H9 (cell line): ENCODE measurements around the gene GABRR3. TPM values are rescaled to one million over a fixed set of nuclear protein-coding genes. Genes with fewer than 3 reads are reported as not detected.
A peak's percentile ranks its signal among the peaks of the same experiment; 100 is the strongest.

ENCODE experiments used
- DNase-seq: peaks from one replicate; pipeline ENCODE4 v3.0.0-alpha.2; 2017
- H2AFZ ChIP-seq: one replicate; pipeline ENCODE4 v1.6.1; 2013; ENCODE audit warnings: mild to moderate bottlenecking, low read length, control low read depth, moderate library complexity
- H2AK5ac ChIP-seq: 2 replicates; pipeline ENCODE4 v1.6.1; 2013; ENCODE audit warnings: low read length, control low read depth, mixed read lengths; ENCODE audit not compliant: insufficient read length
- H2BK120ac ChIP-seq: one replicate; pipeline ENCODE4 v1.6.1; 2013; ENCODE audit warnings: low read depth, mild to moderate bottlenecking, low read length, control low read depth, inconsistent platforms; ENCODE audit not compliant: poor library complexity, severe bottlenecking
- H2BK12ac ChIP-seq: 2 replicates; pipeline ENCODE4 v1.6.1; 2013; ENCODE audit warnings: low read length, control low read depth, mixed read lengths, low read depth; ENCODE audit not compliant: insufficient read length
- H2BK15ac ChIP-seq: 2 replicates; pipeline ENCODE4 v1.6.1; 2013; ENCODE audit warnings: low read depth, low read length, control low read depth
- H2BK20ac ChIP-seq: one replicate; pipeline ENCODE4 v1.6.1; 2013; ENCODE audit warnings: low read depth, mild to moderate bottlenecking, low read length, control low read depth, inconsistent platforms; ENCODE audit not compliant: poor library complexity, severe bottlenecking
- H2BK5ac ChIP-seq: 2 replicates; pipeline ENCODE4 v1.6.1; 2013; ENCODE audit warnings: low read length, control low read depth, mixed read lengths; ENCODE audit not compliant: insufficient read length
- H3K14ac ChIP-seq: 2 replicates; pipeline ENCODE4 v1.6.1; 2013; ENCODE audit warnings: low read length, control low read depth; ENCODE audit not compliant: insufficient read depth
- H3K18ac ChIP-seq: 2 replicates; pipeline ENCODE4 v1.6.1; 2013; ENCODE audit warnings: low read depth, mild to moderate bottlenecking, mixed read lengths, low read length, control low read depth; ENCODE audit not compliant: insufficient read length
- H3K23ac ChIP-seq: 2 replicates; pipeline ENCODE4 v1.6.1; 2013; ENCODE audit warnings: low read length, control low read depth, mixed read lengths, low read depth; ENCODE audit not compliant: insufficient read length
- H3K23me2 ChIP-seq: 2 replicates; pipeline ENCODE4 v1.6.1; 2013; ENCODE audit warnings: low read depth, mild to moderate bottlenecking, mixed read lengths, low read length, control low read depth; ENCODE audit not compliant: insufficient read length, poor library complexity, severe bottlenecking
- H3K27ac ChIP-seq: 2 replicates; pipeline ENCODE4 v1.5.1; 2013; ENCODE audit warnings: low read length, control low read depth, mixed read lengths, low read depth; ENCODE audit not compliant: insufficient read length
- H3K27me3 ChIP-seq: 2 replicates; pipeline ENCODE4 v1.6.1; 2013; ENCODE audit warnings: low read length, control low read depth, inconsistent platforms; ENCODE audit not compliant: insufficient read depth
- H3K4ac ChIP-seq: 2 replicates; pipeline ENCODE4 v1.6.1; 2013; ENCODE audit warnings: low read depth, mild to moderate bottlenecking, control low read depth, inconsistent platforms, low read length, moderate library complexity
- H3K4me1 ChIP-seq: 2 replicates; pipeline ENCODE4 v1.6.1; 2013; ENCODE audit warnings: low read length, control low read depth, inconsistent platforms; ENCODE audit not compliant: insufficient read depth
- H3K4me2 ChIP-seq: 2 replicates; pipeline ENCODE4 v1.6.1; 2013; ENCODE audit warnings: low read length, control low read depth, mixed read lengths; ENCODE audit not compliant: insufficient read length, insufficient read depth
- H3K56ac ChIP-seq: 2 replicates; pipeline ENCODE4 v1.6.1; 2013; ENCODE audit warnings: low read depth, mild to moderate bottlenecking, mixed read lengths, low read length, control low read depth; ENCODE audit not compliant: insufficient read length
- H3K79me1 ChIP-seq: 2 replicates; pipeline ENCODE4 v1.6.1; 2013; ENCODE audit warnings: low read depth, mild to moderate bottlenecking, moderate library complexity, low read length, control low read depth, inconsistent platforms; ENCODE audit not compliant: insufficient read depth, poor library complexity, severe bottlenecking
- H3K79me2 ChIP-seq: 2 replicates; pipeline ENCODE4 v1.6.1; 2013; ENCODE audit warnings: low read length, control low read depth, inconsistent platforms; ENCODE audit not compliant: insufficient read depth
- H3K9ac ChIP-seq: 2 replicates; pipeline ENCODE4 v1.6.1; 2013; ENCODE audit warnings: low read length, control low read depth, mixed read lengths; ENCODE audit not compliant: insufficient read length; ENCODE audit errors: extremely low read depth
- H3K9me3 ChIP-seq: one replicate; pipeline ENCODE4 v1.6.1; 2013; ENCODE audit warnings: low read depth, low read length, inconsistent platforms; ENCODE audit not compliant: control insufficient read depth
- H3T11ph ChIP-seq: one replicate; pipeline ENCODE4 v1.6.1; 2013; ENCODE audit warnings: mild to moderate bottlenecking, low read length, control low read depth, inconsistent platforms
- H4K20me1 ChIP-seq: one replicate; pipeline ENCODE4 v1.6.1; 2013; ENCODE audit not compliant: control insufficient read depth, insufficient read length, insufficient read depth
- H4K5ac ChIP-seq: 2 replicates; pipeline ENCODE4 v1.6.1; 2013; ENCODE audit warnings: low read depth, mild to moderate bottlenecking, mixed read lengths, low read length, control low read depth; ENCODE audit not compliant: insufficient read length
- H4K8ac ChIP-seq: replicated peaks from 2 replicates; pipeline ENCODE4 v1.6.1; 2013; ENCODE audit warnings: low read length, control low read depth, mixed read lengths, low read depth; ENCODE audit not compliant: insufficient read length
- H4K91ac ChIP-seq: 2 replicates; pipeline ENCODE4 v1.6.1; 2013; ENCODE audit warnings: low read depth, mild to moderate bottlenecking, moderate library complexity, mixed read lengths, low read length, control low read depth; ENCODE audit not compliant: insufficient read length
- H3K27ac Mint-ChIP-seq, 3 experiments: 2 replicates in 2 of 3; 3 replicates in 1 of 3; pipeline ENCODE4 v1.8.0; 2020 to 2021; ENCODE audit warnings: mixed read lengths in 3 of 3, mild to moderate bottlenecking in 1 of 3, moderate library complexity in 1 of 3
- H3K27me3 Mint-ChIP-seq: 2 replicates; pipeline ENCODE4 v1.8.0; 2021; ENCODE audit warnings: low read depth, mild to moderate bottlenecking, moderate library complexity, mixed read lengths
- H3K36me3 Mint-ChIP-seq, 3 experiments: 2 replicates in 2 of 3; 3 replicates in 1 of 3; pipeline ENCODE4 v1.8.0; 2020 to 2021; ENCODE audit warnings: low read depth in 3 of 3, mixed read lengths in 3 of 3; ENCODE audit not compliant: insufficient read depth in 1 of 3
- H3K4me1 Mint-ChIP-seq, 2 experiments: 2 replicates each; pipeline ENCODE4 v1.8.0; 2020; ENCODE audit warnings: mixed read lengths in 2 of 2
- H3K4me3 Mint-ChIP-seq, 2 experiments: 2 replicates in 1 of 2; 3 replicates in 1 of 2; pipeline ENCODE4 v1.8.0; 2020 to 2021; ENCODE audit warnings: mild to moderate bottlenecking in 2 of 2, mixed read lengths in 2 of 2, moderate library complexity in 1 of 2
- H3K9me3 Mint-ChIP-seq, 2 experiments: 2 replicates in 1 of 2; 3 replicates in 1 of 2; pipeline ENCODE4 v1.8.0; 2020; ENCODE audit warnings: mild to moderate bottlenecking in 2 of 2, mixed read lengths in 2 of 2, moderate library complexity in 1 of 2
- CTCF ChIP-seq: fragments of 200-600 bp; sonication (generic); conservative IDR thresholded peaks from 3 replicates; pipeline ENCODE4 v1.8.0; 2021; ENCODE audit warnings: antibody characterized with exemption, mild to moderate bottlenecking
- WGBS: extraction: QIAGEN DNeasy Blood & Tissue Kit; methylation state at CpG from one replicate; pipeline ENCODE4 v1.1.7; 2013; ENCODE audit warnings: missing lambda C conversion rate, low lambda C conversion rate, mixed read lengths; ENCODE audit not compliant: insufficient read length; ENCODE audit errors: extremely low coverage; 5-methylcytosine and 5-hydroxymethylcytosine counted together
- total RNA-seq: library from RNA; stranded (reverse); gene quantifications from 2 replicates; pipeline ENCODE4 v1.2.1, GENCODE V29; 2021

Gene GABRR3
- total RNA-seq, 1 experiment from 2014 or later: not detected

DNA sequence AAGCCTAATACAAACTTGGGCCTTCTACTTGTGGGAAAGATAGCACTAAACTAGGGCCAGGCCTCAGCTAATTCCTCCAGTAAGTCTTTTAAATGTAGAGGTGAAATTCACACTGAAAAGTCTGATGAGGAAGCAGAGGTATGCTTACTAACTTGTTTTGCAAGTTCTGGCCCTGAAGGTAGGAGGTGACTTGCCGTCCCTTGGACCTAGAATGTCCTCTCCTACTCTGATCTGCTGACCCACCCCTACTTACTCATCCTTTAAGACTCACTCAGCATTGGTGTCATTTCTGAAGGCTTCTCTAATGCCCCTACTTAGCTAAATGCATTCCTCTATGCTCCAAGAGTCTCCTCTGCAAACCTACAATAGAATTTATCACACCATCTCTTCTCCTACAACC lies 82.2 kb downstream of the GABRR3 start:
- Histone ChIP-seq H2BK12ac (no peak overlapping the region), H2BK15ac (no peak overlapping the region), H3K4me2 (no peak overlapping the region), H4K5ac (no peak overlapping the region), H3K79me2 (no peaks in the 10 kb centered on the region), H3K79me1 (no peaks in the 10 kb centered on the region), H3K14ac (no peak overlapping the region), H2AK5ac (no peak overlapping the region), H4K20me1 (no peaks in the 10 kb centered on the region), H3K9me3 (no peaks in the 10 kb centered on the region), H3K23me2 (no peaks in the 10 kb centered on the region), H3K9ac (no peak overlapping the region), H2BK5ac (no peak overlapping the region), H3K56ac (no peak overlapping the region), H3K18ac (no peak overlapping the region), H2AFZ (no peak overlapping the region), H3K23ac (no peak overlapping the region), H3K27me3 (no peaks in the 10 kb centered on the region), H3K4ac (no peak overlapping the region), H4K8ac (no peak overlapping the region), H4K91ac (no peak overlapping the region), H3K27ac (no peak overlapping the region), H3T11ph (no peak overlapping the region), H2BK120ac (no peak overlapping the region), H3K4me1 (no peaks in the 10 kb centered on the region), H2BK20ac (no peak overlapping the region)
- WGBS: no CpG with 5 or more reads among the region's 1 CpG
- Mint-ChIP-seq H3K4me1 (0 out of 4 replicates have a peak, but pooled peaks cover 0 to 3% of the 10 kb centered on the region in 2 experiments), H3K36me3 (peaks cover 4 to 11% (median 7%) of the 10 kb centered on the region in 3 experiments; a peak in 6 of 7 replicates), H3K9me3 (no peaks in the 10 kb centered on the region), H3K4me3 (no peak overlapping the region), H3K27me3 (no peaks in the 10 kb centered on the region), H3K27ac (0 out of 7 replicates have a peak overlapping the region, but pooled peaks of 1 of the 3 experiments have one; percentile 42)
- TF ChIP-seq CTCF: no peak
- no peak for DNase-seq
